ENCODE results near the gene USP34. TPM values are rescaled to one million over a fixed set of nuclear protein-coding genes. Genes with fewer than 3 reads are reported as not detected.

USP34 gene
- total RNA-seq, 2 experiments from 2014 or later = 89.8 to 95.6 TPM

- Mint-ChIP-seq H3K36me3 (ENCODE audit: low read depth) (peaks cover 50% of the 10 kb centered on the region), H3K4me1 (peaks cover 14% of the 10 kb centered on the region), H3K27ac (no peak overlapping the region), H3K27me3 (no peaks in the 10 kb centered on the region), H3K4me3 (no peak overlapping the region), H3K9me3 (no peaks in the 10 kb centered on the region)
- POLR2A ChIA-PET = no interaction called here
- DNase-seq = no peak
- CTCF ChIA-PET = no interaction called here
Measured at GRCh38 chr2:61295981-61296380, 174.9 kb downstream of the USP34 start.

- peaks cover 45% of the 10 kb centered on the region for H3K36me3 Mint-ChIP-seq (ENCODE audit: low read depth)
- CTCF ChIA-PET = no interaction called here
Measured at GRCh38 chr2:61291851-61292575, 178.9 kb downstream of the USP34 start.

DNA sequence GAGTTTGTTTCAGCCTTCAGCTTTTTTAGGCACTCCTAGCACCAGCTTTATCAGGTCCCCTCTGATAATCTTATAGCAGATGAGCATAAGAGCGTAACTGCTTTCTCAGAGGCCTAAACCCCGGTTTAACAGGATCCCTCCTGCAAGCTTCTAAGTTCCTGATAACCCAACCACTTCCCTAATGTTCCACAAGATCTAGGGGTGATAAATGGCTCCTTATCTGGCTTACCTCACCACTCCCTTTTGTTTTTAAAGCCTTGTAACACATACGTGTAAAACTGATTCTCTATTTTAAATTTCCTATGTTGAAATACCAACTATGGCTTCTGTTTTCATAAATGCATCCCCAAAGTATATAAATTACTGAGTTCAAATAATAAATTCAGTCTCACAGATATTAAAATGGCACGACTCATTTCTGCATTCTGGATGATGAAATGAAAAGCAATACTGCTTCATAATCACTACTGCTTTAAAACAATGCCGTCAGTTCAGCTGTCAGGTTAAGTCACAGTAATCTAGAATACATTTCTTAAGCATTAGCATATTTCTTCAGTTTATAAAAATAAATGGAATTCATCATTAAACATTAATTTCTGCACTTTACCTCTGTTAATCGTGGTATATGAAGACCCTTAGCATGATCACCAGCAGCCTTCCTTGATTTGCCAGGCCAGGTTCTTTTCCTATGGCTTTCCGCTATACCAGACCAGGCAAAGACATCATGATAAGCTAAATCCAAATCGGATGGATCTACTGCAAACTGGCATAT, 182.6 kb downstream of the USP34 start:
- ChIA-PET CTCF (no interaction called here), POLR2A (no interaction called here)
- Mint-ChIP-seq H3K9me3 (no peaks in the 10 kb centered on the region), H3K27ac (no peak overlapping the region), H3K4me1 (peaks cover 20% of the 10 kb centered on the region), H3K36me3 (ENCODE audit: low read depth) (peaks cover 31% of the 10 kb centered on the region), H3K4me3 (no peak overlapping the region), H3K27me3 (no peaks in the 10 kb centered on the region)
- no peak for DNase-seq

More at GRCh38 chr2:61291851-61292575, 178.9 kb downstream of the USP34 start:
- H3K27ac Mint-ChIP-seq = no peak overlapping the region
- DNase-seq = no peak
- H3K4me3 Mint-ChIP-seq = no peak overlapping the region
- peaks cover 18% of the 10 kb centered on the region for H3K4me1 Mint-ChIP-seq
- POLR2A ChIA-PET = no interaction called here
- H3K9me3 Mint-ChIP-seq = no peaks in the 10 kb centered on the region
- no peaks in the 10 kb centered on the region for H3K27me3 Mint-ChIP-seq

- Mint-ChIP-seq H3K4me3 (no peak overlapping the region), H3K36me3 (ENCODE audit: low read depth) (peaks cover 30% of the 10 kb centered on the region), H3K4me1 (peaks cover 17% of the 10 kb centered on the region), H3K9me3 (no peaks in the 10 kb centered on the region), H3K27ac (no peak overlapping the region), H3K27me3 (no peaks in the 10 kb centered on the region)
- CTCF ChIA-PET = no interaction called here
- no peak for DNase-seq
- POLR2A ChIA-PET = no interaction called here
Measured at GRCh38 chr2:61287254-61287653, 183.6 kb downstream of the USP34 start.

- CTCF ChIA-PET = interaction anchor here (0.6 to 1.0 kb wide), 2 partner anchors 44 to 385 kb away, joined by 3 to 6 read pairs; no protein-coding TSS in a partner anchor
- peaks cover 22% of the 10 kb centered on the region for H3K36me3 Mint-ChIP-seq (ENCODE audit: low read depth)
Measured at GRCh38 chr2:61283443-61284160, 187.3 kb downstream of the USP34 start.

GRCh38 chr2:61282104-61282590, 188.7 kb downstream of the USP34 start:
- ChIA-PET CTCF (interaction anchor here (1.4 kb wide), 1 partner anchor 17 kb away, joined by 4 read pairs; no protein-coding TSS in a partner anchor), POLR2A (no interaction called here)
- H3K36me3 Mint-ChIP-seq (ENCODE audit: low read depth) = peaks cover 24% of the 10 kb centered on the region
- H3K27ac Mint-ChIP-seq = no peak overlapping the region
- H3K4me1 Mint-ChIP-seq = peaks cover 2% of the 10 kb centered on the region
- DNase-seq = no peak
- no peaks in the 10 kb centered on the region for H3K9me3 Mint-ChIP-seq
- H3K4me3 Mint-ChIP-seq = no peak overlapping the region
- H3K27me3 Mint-ChIP-seq = no peaks in the 10 kb centered on the region

More at GRCh38 chr2:61283443-61284160, 187.3 kb downstream of the USP34 start:
- H3K4me1 Mint-ChIP-seq = peaks cover 2% of the 10 kb centered on the region
- no peak for DNase-seq
- no peaks in the 10 kb centered on the region for H3K9me3 Mint-ChIP-seq
- no peak overlapping the region for H3K4me3 Mint-ChIP-seq
- no peaks in the 10 kb centered on the region for H3K27me3 Mint-ChIP-seq
- no peak overlapping the region for H3K27ac Mint-ChIP-seq
- POLR2A ChIA-PET = no interaction called here

- ChIA-PET POLR2A (no interaction called here), CTCF (no interaction called here)
- Mint-ChIP-seq H3K4me3 (no peak overlapping the region), H3K36me3 (ENCODE audit: low read depth) (peaks cover 28% of the 10 kb centered on the region), H3K27me3 (no peaks in the 10 kb centered on the region), H3K4me1 (peaks cover 2% of the 10 kb centered on the region), H3K27ac (no peak overlapping the region), H3K9me3 (no peaks in the 10 kb centered on the region)
- DNase-seq = no peak
Measured at GRCh38 chr2:61281321-61281720, 189.6 kb downstream of the USP34 start.

DNA sequence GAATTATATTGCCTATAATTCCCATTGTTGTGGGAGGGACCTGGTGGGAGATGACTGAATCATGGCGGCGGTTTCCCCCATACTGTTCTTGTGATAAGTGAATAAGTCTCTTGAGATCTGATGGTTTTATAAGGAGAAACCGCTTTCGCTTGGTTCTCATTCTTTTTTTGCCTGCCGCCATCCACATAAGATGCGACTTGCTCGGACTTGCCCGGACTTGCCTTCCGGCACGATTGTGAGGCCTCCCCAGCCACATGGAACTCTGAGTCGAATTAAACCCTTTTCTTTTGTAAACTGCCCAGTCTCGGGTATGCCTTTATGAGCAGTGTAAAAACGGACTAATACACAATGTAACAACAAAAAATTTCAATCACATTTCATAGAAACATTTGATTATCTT, 193.1 kb downstream of the USP34 start:
- no peak overlapping the region for H3K4me3 Mint-ChIP-seq
- H3K36me3 Mint-ChIP-seq (ENCODE audit: low read depth) = peaks cover 33% of the 10 kb centered on the region
- no peaks in the 10 kb centered on the region for H3K27me3 Mint-ChIP-seq
- H3K27ac Mint-ChIP-seq = no peak overlapping the region
- H3K4me1 Mint-ChIP-seq = no peaks in the 10 kb centered on the region
- ChIA-PET CTCF (no interaction called here), POLR2A (no interaction called here)
- no peak for DNase-seq
- H3K9me3 Mint-ChIP-seq = no peaks in the 10 kb centered on the region

- Mint-ChIP-seq H3K4me1 (peaks cover 1% of the 10 kb centered on the region), H3K9me3 (no peaks in the 10 kb centered on the region), H3K27me3 (no peaks in the 10 kb centered on the region), H3K27ac (no peak overlapping the region), H3K36me3 (ENCODE audit: low read depth) (peaks cover 39% of the 10 kb centered on the region), H3K4me3 (no peak overlapping the region)
- POLR2A ChIA-PET = no interaction called here
- CTCF ChIA-PET = no interaction called here
- DNase-seq = no peak
Measured at GRCh38 chr2:61275575-61276184, 195.2 kb downstream of the USP34 start.

DNA sequence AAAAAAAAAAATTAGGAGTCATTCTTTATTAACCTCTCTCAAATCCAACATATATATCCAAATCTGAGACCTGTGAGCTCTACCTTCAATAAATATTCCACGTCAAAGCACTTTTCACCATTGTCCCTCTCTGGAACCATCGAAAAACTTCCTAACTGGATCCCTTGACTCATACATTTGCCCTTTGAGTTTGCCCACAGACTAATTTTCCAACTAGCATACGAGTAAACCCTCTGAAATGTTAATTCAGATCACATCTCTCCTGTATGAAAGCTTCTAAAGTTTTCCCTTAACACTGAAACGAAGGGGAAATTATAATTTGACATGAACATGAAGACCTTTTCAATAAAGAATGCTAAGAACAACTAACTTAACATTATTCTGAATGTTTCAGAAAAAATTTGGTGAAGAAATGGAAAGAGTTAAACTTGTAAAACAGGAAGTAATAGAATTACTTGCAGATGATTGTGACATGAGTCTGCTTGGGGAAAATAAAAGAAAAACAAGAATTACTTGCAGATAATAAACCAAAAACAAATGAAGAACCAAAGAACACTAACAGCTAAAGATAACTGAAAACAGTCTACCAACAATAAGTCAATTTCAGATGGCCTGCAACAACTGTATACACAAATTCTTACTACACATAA, 198.3 kb downstream of the USP34 start:
- POLR2A ChIA-PET = no interaction called here

GRCh38 chr2:61268249-61268648, 202.6 kb downstream of the USP34 start:
- peaks cover 40% of the 10 kb centered on the region for H3K36me3 Mint-ChIP-seq (ENCODE audit: low read depth)

More for the DNA sequence above, 198.3 kb downstream of the USP34 start:
- no peaks in the 10 kb centered on the region for H3K9me3 Mint-ChIP-seq
- H3K36me3 Mint-ChIP-seq (ENCODE audit: low read depth) = peaks cover 38% of the 10 kb centered on the region
- H3K27ac Mint-ChIP-seq = no peak overlapping the region
- peaks cover 1% of the 10 kb centered on the region for H3K4me1 Mint-ChIP-seq
- H3K4me3 Mint-ChIP-seq = no peak overlapping the region
- CTCF ChIA-PET = interaction anchor here (0.5 to 0.6 kb wide), 2 partner anchors 213 to 572 kb away, joined by 3 read pairs; no protein-coding TSS in a partner anchor
- no peak for DNase-seq
- H3K27me3 Mint-ChIP-seq = no peaks in the 10 kb centered on the region

More at GRCh38 chr2:61268249-61268648, 202.6 kb downstream of the USP34 start:
- ChIA-PET POLR2A (interaction anchor here (0.6 kb wide), 1 partner anchor 85 kb away, joined by 3 read pairs; no protein-coding TSS in a partner anchor), CTCF (no interaction called here)
- Mint-ChIP-seq H3K4me1 (peaks cover 1% of the 10 kb centered on the region), H3K27me3 (no peaks in the 10 kb centered on the region), H3K9me3 (no peaks in the 10 kb centered on the region), H3K27ac (no peak overlapping the region), H3K4me3 (no peak overlapping the region)
- no peak for DNase-seq
